Gastrocnemius medialis (tissue), 4 donors: ENCODE results near the gene IGSF21. TPM values are rescaled to one million over a fixed set of nuclear protein-coding genes. Genes with fewer than 3 reads are reported as not detected.

ENCODE experiments used
- ATAC-seq, 2 donors: fragments of 150-250 bp; one replicate each; pipeline ENCODE4 v1.9.1; 2016
- DNase-seq, 2 donors: peaks; one replicate each; pipeline ENCODE4 v3.0.0-alpha.2; 2019
- H3K27ac ChIP-seq, 4 donors: fragments of 200-600 bp; sonication (generic); 1 replicate in 1 of 4; 2 replicates in 3 of 4; pipeline ENCODE4 v1.5.1; 2016 to 2018; ENCODE audit warnings: mild to moderate bottlenecking in 2 of 4, moderate library complexity in 1 of 4
- H3K27me3 ChIP-seq, 3 donors: fragments of 200-600 bp; sonication (generic) in 2 of 3; 1 replicate in 1 of 3; 2 replicates in 2 of 3; pipeline versions ENCODE4 v1.5.1 to v1.6.0; 2016 to 2019; ENCODE audit warnings: mild to moderate bottlenecking in 1 of 3, moderate library complexity in 1 of 3
- H3K36me3 ChIP-seq, 2 donors: fragments of 200-600 bp; sonication (generic) in 1 of 2; one replicate each; pipeline ENCODE4 v1.5.1; 2017 to 2018
- H3K4me1 ChIP-seq, 2 donors: fragments of 200-600 bp; sonication (generic) in 1 of 2; one replicate each; pipeline ENCODE4 v1.5.1; 2016 to 2017; ENCODE audit warnings: mild to moderate bottlenecking in 2 of 2
- H3K4me3 ChIP-seq, 4 donors: fragments of 200-600 bp; sonication (generic) in 3 of 4; 1 replicate in 1 of 4; 2 replicates in 3 of 4; pipeline ENCODE4 v1.5.1; 2016 to 2019; ENCODE audit warnings: mild to moderate bottlenecking in 2 of 4
- H3K9me3 ChIP-seq, 3 donors: fragments of 200-600 bp; sonication (generic) in 2 of 3; 1 replicate in 1 of 3; 2 replicates in 2 of 3; pipeline ENCODE4 v1.5.1; 2016 to 2019
- CTCF ChIP-seq, 5 experiments: fragments of 450-650 bp in 3 of 5; fragments of 200-600 bp in 2 of 5; sonication (generic) in 2 of 5; IDR thresholded peaks in 4 of 5; conservative IDR thresholded peaks in 1 of 5; 1 replicate in 4 of 5; 2 replicates in 1 of 5; pipeline ENCODE4 v1.5.1; 2016 to 2019; ENCODE audit warnings: antibody characterized with exemption in 5 of 5, mild to moderate bottlenecking in 3 of 5, moderate library complexity in 3 of 5
- POLR2A ChIP-seq, 2 donors: fragments of 450-650 bp; IDR thresholded peaks; one replicate each; pipeline ENCODE4 v1.6.1; 2017; ENCODE audit warnings: antibody characterized with exemption in 2 of 2, mild to moderate bottlenecking in 2 of 2, moderate library complexity in 2 of 2
- in situ Hi-C, 4 donors: fragments of 200-750 bp; cut with MboI; loops; one replicate each; pipeline versions ENCODE4 v1.15.0 to v1.8.0; 2017; ENCODE audit warnings: low sequenced_read_pairs in 4 of 4
- intact Hi-C: fragments of 100-400 bp; cut with DNase I; formaldehyde crosslinking; loops from one replicate; pipeline ENCODE4 v1.15.1; 2023; ENCODE audit warnings: low total_unique reads
- total RNA-seq, 4 donors: library from RNA; depleted of rRNA; stranded (reverse); fragments of >200 nt; gene quantifications; one replicate each; pipeline versions ENCODE4 v1.1.0 to v1.2.3, GENCODE V29; 2016

IGSF21 gene
- total RNA-seq, 4 donors from 2014 or later = 0.32 to 0.66 (median 0.53) TPM

- no peaks in the 10 kb centered on the region for H3K4me1 ChIP-seq
- intact Hi-C loops (no loop called here), in situ Hi-C loops (no loop called here)
- H3K27me3 ChIP-seq = peaks cover 6 to 23% (median 12%) of the 10 kb centered on the region in 3 donors
- no peaks in the 10 kb centered on the region for H3K36me3 ChIP-seq
- no peak for TF ChIP-seq CTCF (IDR thresholded peaks at IDR 0.05 in 4 of 5, conservative IDR thresholded peaks at IDR 0.05 in 1 of 5)
- TF ChIP-seq POLR2A (IDR thresholded peaks at IDR 0.05) = no peak
- H3K9me3 ChIP-seq = no peaks in the 10 kb centered on the region
- H3K27ac ChIP-seq = no peak overlapping the region
- no peak for ATAC-seq
- no peak for DNase-seq
- no peak overlapping the region for H3K4me3 ChIP-seq
Observed at GRCh38 chr1:18279351-18280074, 171.9 kb downstream of the IGSF21 start.

GRCh38 chr1:18280956-18281355 is 173.4 kb downstream of the IGSF21 start:
- Histone ChIP-seq H3K36me3 (no peaks in the 10 kb centered on the region), H3K4me3 (no peak overlapping the region), H3K9me3 (no peaks in the 10 kb centered on the region), H3K27ac (no peak overlapping the region), H3K27me3 (peaks cover 6 to 31% (median 25%) of the 10 kb centered on the region in 3 donors), H3K4me1 (no peaks in the 10 kb centered on the region)
- intact Hi-C loops = no loop called here
- TF ChIP-seq CTCF (IDR thresholded peaks at IDR 0.05 in 4 of 5, conservative IDR thresholded peaks at IDR 0.05 in 1 of 5) = no peak
- TF ChIP-seq POLR2A (IDR thresholded peaks at IDR 0.05) = no peak
- in situ Hi-C loops = no loop called here
- ATAC-seq = no peak
- DNase-seq = no peak

DNA sequence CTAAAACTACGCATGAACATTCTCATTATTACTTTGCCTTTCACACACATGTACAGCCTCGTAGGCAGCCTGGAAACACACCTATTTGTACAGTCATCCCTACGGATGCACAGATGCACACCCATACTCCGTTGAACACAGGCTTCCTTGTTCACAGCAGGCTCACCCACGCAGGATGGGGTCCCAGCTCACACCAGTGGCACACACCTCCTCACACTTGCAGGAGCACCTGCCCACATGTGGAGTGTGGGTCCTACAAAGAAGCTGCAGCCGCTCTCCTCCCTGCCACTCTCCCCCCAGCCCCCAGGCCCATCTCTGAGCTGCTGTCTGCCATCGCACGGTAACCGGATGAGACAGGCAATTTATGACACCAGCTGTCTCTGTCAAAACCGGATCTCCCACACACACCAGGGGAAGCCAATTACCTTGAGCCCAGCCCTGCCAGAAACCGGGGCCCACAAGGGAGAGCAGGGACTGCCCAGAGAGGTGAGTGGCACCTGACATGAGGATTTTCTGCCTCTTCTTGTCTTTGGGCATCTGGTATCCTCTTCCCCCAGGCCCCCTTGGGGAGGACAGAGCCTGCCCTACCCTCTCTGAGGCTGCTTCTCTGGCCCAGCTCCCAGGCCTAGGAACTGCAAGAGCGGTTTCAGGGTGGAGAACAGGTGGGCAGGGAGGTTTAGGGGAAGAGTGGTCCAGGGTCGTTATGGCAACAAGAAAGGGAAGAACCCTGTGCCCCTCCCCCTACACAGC is 175.4 kb downstream of the IGSF21 start:
- H3K4me1 ChIP-seq = no peaks in the 10 kb centered on the region
- no peak overlapping the region for H3K4me3 ChIP-seq
- DNase-seq = no peak
- ATAC-seq = no peak
- in situ Hi-C loops = no loop called here
- no peaks in the 10 kb centered on the region for H3K36me3 ChIP-seq
- H3K27ac ChIP-seq = no peak overlapping the region
- peaks cover 6 to 29% (median 25%) of the 10 kb centered on the region in 3 donors for H3K27me3 ChIP-seq
- intact Hi-C loops = no loop called here
- no peaks in the 10 kb centered on the region for H3K9me3 ChIP-seq
- no peak for TF ChIP-seq POLR2A (IDR thresholded peaks at IDR 0.05)
- TF ChIP-seq CTCF (IDR thresholded peaks at IDR 0.05 in 4 of 5, conservative IDR thresholded peaks at IDR 0.05 in 1 of 5) = no peak

DNA sequence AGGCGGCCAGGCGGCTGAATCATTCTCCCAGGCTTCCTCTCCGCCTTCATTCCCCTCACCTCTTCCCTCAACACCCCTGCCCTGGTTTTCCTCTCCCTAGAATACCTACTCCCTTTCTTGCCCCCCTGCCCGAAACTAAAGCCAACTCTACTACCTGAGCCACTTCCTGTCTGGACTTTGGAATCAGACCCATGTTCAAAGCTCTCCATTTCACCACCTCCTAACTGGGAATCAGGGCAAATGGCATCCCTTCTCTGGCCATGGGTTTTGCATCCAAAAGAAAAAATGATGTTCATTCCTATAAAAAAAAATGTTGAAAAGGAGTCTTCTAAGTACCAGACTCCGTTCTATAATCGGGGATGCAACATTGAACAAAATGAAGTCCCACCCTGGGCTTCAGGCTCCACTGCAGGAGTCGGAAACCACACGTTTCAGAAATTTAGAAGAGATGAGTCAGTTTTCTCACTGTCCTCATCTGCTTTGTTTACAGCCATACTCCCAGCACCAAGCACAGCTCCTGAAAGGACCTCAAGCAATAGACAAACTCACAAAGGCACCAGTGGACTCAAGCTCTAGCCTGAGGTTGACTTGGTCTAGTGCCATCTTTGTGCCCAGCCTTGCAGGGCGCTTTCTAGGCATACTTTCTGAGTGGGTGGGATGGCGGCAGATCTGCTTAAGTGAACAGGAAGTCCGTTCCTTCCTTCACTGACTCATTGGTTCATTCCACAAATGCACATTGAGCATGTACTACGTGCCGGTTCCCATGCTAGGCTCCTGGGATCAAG is 176.2 kb downstream of the IGSF21 start:
- DNase-seq (no peak), ATAC-seq (no peak)
- peaks cover 6 to 29% (median 25%) of the 10 kb centered on the region in 3 donors for H3K27me3 ChIP-seq
- in situ Hi-C loops = no loop called here
- TF ChIP-seq CTCF (IDR thresholded peaks at IDR 0.05 in 4 of 5, conservative IDR thresholded peaks at IDR 0.05 in 1 of 5) (no peak), POLR2A (IDR thresholded peaks at IDR 0.05) (no peak)
- H3K36me3 ChIP-seq = no peaks in the 10 kb centered on the region
- no peaks in the 10 kb centered on the region for H3K9me3 ChIP-seq
- H3K27ac ChIP-seq = no peak overlapping the region
- H3K4me3 ChIP-seq = no peak overlapping the region
- H3K4me1 ChIP-seq = no peaks in the 10 kb centered on the region
- intact Hi-C loops = no loop called here
